ENCODE data around the gene TBX4.

Gene TBX4

DNA sequence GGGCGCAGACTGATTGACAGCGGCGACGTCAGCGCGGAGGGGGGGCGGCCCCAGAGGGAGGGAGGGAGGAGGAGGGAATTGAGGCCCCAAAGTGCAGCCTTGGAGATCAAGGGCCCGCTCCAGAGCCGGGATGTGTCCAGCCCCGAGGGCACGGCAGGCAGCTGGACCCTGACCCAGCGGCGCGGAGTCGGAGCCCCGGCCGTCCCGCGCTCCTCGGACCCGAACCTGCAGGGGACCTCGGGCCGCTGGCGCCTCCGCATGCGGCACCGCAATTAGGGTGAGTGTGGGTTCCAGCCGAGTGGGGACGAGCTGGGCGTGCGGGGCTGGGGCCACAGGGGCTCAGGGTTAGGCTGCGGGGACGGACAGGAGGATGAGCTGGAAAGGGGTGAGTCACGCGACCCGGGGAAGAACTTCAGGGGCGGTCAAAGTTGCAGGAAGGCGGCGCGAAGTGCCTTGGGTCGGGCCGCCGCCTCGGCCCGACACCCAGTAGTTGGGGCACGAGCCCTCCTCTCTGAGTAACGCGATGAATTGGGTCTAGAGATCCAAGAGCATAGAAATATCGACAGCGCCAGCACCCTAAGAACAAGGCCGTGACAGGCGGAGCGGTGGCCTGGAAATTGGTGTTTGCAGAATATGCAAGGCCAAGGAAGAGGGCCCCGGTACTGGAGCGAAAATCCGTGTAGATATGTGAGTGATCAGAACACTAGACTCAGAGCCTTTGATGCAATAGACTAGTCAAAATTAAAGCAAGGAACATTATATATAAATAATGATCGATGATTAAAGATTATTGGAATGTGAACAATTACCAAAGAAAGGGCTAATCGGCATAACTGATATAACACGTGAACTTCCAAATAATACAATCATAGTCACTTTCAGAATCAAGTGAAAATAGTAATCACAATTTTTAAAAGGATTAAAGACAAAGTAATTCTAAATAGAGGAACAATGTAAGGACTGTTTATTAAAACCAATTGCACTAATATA, at the start of gene TBX4:
Gene TBX4 (plus strand): TSS at position 122 of the 990 bp plus-strand sequence. CDS start 4,069 bp downstream, outside the sequence.
- no peak for DNase-seq (ENCODE audit: low read depth in 2 of 2)

GRCh38 chr17:61402978-61403800, 49.0 kb upstream of the TBX4 start:
- DNase-seq (ENCODE audit: low read depth in 2 of 2), result no peak

DNA sequence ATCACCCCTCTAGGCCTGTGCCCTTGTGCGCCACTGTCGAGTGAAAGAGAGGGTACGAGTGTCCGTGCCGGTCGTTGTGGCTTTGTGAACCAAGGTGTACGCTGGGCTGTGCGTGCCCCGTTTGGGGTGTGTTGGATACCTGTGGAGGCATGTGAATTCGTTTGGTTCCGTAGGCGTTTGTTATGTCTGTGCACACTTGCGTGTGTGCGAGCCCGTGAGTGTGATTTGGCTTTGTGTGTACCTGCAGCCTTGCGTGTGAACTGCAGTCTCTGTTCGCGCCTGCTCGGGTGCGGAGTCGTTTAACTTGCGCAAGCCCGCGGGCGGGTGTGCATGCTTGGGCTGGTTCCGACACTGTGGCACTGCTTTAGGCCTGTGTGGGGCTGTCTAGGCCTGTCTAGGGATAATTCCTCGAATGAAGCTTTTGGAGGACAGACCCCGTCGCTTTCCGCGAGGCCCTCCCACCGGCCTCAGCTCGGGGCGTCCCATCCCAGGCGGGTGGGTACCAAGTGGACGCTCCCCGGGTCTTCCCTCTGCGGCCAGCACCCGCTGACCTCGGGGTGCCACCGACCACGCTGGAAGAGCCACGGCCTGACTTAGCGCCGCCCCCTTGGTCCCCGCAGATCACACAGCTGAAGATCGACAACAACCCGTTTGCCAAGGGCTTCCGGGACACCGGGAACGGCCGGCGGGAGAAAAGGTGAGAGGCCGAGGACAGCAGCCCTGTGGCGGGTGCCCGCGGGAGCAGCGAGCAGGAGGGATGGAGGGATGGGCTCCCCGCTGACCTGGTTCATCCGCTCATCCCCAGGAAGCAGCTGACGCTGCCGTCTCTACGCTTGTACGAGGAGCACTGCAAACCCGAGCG, 48.2 kb upstream of the TBX4 start:
- no peak for DNase-seq (ENCODE audit: low read depth in 2 of 2)

- DNase-seq (ENCODE audit: low read depth in 2 of 2), result no peak
Observed at GRCh38 chr17:61404663-61404912, 47.6 kb upstream of the TBX4 start.

DNA sequence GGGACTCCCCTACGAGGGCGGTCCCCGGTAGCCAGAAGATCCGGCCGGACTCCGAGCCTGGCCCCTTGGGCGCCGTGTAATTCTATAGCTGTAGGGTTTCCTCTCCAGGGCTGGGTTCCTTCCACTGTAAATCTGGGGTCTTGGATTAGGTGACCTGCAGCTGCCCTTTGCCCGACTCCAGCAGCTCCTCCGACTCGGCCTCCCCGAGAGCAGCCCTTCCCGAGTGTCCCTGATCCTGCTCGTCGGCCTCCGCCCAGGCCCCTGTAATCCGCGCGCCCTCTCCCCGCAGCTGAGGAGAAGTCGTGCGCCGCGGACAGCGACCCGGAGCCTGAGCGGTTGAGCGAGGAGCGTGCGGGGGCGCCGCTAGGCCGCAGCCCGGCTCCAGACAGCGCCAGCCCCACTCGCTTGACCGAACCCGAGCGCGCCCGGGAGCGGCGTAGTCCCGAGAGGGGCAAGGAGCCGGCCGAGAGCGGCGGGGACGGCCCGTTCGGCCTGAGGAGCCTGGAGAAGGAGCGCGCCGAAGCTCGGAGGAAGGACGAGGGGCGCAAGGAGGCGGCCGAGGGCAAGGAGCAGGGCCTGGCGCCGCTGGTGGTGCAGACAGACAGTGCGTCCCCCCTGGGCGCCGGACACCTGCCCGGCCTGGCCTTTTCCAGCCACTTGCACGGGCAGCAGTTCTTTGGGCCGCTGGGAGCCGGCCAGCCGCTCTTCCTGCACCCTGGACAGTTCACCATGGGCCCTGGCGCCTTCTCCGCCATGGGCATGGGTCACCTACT, 47.1 kb upstream of the TBX4 start:
- DNase-seq (ENCODE audit: low read depth in 2 of 2), result no peak

DNA sequence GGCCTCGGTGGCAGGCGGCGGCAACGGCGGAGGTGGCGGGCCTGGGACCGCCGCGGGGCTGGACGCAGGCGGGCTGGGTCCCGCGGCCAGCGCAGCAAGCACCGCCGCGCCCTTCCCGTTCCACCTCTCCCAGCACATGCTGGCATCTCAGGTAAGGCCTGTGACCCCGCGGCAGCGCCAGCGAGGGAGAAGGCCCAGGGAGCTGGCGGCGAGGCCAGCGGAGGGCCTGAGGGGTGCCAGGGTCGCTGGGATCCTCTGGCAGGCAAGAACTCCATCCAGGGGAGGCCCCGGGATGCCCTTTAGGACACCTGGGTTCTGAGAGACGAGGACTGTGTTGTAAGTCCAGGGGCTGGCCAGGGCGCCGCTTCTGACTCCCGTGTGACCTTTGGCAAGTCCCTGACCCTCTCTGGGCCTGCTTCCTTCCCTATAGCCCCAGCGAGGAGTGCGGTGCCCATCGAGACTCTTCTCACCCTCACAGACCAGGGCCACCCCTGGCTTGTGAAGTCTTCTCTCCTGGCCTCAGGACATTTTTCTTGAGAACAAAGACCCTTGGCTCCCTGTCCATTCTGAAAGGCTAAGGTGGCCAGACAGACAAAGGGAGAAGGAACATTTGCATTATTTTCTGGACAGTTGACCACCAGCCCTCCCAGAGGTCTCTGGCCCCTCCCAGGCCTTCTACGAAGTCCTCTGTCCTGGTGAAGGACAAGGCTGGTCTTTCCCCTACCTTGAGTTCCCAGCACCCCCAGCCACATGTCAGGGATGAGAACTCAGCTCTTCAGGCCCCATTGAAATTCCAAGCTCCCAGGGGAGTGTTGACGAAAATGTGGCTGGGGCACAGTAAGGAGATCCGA, 46.3 kb upstream of the TBX4 start:
- no peak for DNase-seq (ENCODE audit: low read depth in 2 of 2)

GRCh38 chr17:61406537-61406845, 45.7 kb upstream of the TBX4 start:
- no peak for DNase-seq (ENCODE audit: low read depth in 2 of 2)

- no peak for DNase-seq (ENCODE audit: low read depth in 2 of 2)
Observed at GRCh38 chr17:61406971-61407911, 45.0 kb upstream of the TBX4 start.

DNA sequence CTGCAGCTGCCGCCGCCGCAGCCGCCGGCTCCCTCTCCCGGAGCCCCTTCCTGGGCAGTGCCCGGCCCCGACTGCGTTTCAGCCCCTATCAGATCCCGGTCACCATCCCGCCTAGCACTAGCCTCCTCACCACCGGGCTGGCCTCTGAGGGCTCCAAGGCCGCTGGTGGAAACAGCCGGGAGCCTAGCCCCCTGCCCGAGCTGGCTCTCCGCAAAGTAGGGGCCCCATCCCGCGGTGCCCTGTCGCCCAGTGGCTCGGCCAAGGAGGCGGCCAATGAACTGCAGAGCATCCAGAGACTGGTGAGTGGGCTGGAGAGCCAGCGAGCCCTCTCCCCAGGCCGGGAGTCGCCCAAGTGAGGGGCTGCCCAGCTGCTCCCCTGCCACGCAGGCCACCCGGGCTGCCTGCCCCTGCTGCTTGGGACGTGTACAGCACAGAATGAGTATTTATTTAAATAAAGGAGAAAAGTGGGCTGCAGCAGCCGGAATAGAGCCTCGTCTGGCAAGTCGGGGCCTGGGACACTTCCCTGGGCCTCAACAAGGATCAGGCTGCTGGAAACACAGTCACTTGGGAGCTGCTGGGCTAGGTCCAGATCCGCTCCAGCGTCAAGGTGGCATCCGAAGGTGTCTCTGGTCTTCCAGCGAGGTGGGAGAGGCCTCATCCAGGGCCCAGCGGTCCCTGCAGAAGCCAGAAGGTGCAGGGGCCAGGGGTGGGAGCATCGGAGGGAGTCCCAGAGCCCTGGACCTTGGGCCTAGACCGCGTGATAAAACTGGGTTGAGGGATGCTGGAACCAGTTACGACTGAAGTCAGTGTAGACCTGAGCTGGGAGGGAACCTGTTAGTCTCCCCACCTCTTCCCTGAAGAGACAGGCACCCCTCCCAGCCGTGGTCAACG, 43.8 kb upstream of the TBX4 start:
- DNase-seq (ENCODE audit: low read depth in 2 of 2), result no peak

- DNase-seq (ENCODE audit: low read depth in 2 of 2), result no peak
Observed at GRCh38 chr17:61409301-61410112, 42.7 kb upstream of the TBX4 start.

DNA sequence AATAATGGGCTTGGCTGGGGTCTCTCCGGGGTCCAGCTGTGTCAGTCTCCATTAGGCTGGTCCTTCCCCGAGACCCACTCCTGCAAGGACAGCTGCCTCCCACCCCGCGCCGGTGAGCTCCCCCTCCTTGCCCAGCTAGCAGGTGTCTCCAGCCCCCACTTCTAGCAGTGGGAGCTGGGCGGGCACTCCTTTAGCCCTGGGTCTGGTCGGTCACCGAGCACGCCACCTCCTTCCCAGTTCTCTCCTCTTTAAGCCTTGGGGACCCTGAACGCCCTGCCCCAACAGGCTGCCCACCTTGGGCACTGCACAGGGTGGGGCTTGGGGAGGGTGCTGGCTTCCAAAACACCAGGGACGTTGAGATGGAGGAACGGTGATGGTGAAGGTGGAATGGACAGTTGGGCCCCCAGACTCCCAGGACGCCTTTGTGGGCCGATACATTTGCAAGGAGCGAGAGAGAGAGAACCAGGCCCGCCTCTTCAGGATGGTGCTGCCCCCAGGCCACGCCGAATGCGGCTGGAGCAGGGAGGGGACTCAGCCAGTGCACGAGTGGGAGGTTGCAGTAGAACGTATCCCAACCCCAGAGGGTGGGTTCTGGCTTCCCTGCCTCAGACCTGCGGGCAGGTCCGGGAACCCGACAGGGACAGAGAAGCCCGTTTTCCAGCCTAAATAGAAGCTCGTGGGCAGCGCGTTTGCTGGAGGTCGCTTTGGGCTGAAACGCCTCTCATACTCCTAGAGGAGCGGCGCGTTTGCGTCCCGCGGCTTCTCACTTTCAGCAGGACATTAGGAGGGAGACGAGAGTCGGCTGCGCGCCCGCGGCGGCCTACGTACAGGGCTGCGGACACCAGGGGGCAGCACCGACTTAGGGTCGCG, 41.8 kb upstream of the TBX4 start:
- DNase-seq (ENCODE audit: low read depth in 2 of 2), result peak; percentile 62 to 65

DNA sequence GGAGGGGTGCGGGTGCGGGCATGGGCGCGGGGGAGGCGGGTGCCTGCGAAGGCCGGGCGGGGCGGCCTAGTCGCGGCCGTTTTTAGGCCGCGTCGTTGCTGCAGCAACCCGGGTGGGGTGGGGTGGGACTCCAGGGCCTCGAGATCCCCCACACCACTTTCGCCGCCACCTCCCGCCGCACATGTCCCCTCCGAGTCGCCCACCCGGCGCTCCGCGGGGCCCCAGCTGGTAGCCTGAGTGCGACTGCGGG, 41.3 kb upstream of the TBX4 start:
- no peak for DNase-seq (ENCODE audit: low read depth in 2 of 2)

- no peak for DNase-seq (ENCODE audit: low read depth in 2 of 2)
Observed at GRCh38 chr17:61411261-61412142, 40.7 kb upstream of the TBX4 start.

DNA sequence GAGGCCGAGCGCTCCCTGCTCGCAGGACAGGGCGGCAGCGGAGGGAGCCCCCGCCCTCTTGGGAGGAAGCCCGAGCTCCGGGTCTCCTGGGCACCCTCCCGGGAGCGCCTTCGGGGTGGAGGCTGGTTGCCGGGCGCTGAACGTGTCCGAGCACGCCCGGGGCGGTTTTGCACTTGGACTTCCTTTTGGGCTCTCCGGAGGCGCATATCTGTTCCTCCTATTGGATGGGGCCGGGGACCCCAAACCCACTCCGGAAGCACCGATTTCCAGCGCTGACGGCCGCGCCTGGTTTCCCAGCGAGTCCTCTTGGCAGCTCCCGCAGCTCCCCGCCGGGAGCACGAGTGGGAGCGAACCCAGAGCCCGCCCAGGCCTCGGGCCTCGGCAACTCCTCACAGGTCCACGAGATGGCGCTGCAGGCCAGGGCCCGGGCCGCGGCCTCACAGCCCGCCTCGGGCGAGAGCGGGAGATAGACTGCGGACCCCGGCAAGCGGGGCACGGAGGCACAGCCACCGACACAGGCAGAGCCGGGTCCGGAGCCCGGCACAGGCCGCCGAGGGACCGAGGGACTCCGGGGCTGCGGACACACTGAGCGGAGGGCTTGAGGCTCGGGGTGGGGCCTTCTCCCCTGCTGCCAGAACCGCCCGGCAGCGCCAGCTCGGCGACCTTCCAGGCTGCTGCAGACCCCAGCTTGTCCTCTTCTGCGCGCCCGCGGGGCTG, 39.9 kb upstream of the TBX4 start:
- peak; percentile 59 to 62 for DNase-seq (ENCODE audit: low read depth in 2 of 2)

Measured in stimulated activated CD8-positive, alpha-beta memory T cell treated with anti-CD3 and anti-CD28 coated beads, Interleukin-2, amount 100 ng/mL, for 48 hours (primary cell).